Cerebellar nuclear complex (tissue), 1 donor: Measurements from ENCODE around the gene THRSP.
A peak's percentile ranks its signal among the peaks of the same experiment; 100 is the strongest.
"Not testable (repeated sequence)": the region's sequence is repeated elsewhere in the genome, so short reads cannot be mapped to it uniquely, and the experiment has no call there.

ENCODE experiments used
- DNase-seq, 2 experiments: peaks; one replicate each; lab custom pipeline; 2025; lab: John Stamatoyannopoulos, UW

Gene THRSP

DNA sequence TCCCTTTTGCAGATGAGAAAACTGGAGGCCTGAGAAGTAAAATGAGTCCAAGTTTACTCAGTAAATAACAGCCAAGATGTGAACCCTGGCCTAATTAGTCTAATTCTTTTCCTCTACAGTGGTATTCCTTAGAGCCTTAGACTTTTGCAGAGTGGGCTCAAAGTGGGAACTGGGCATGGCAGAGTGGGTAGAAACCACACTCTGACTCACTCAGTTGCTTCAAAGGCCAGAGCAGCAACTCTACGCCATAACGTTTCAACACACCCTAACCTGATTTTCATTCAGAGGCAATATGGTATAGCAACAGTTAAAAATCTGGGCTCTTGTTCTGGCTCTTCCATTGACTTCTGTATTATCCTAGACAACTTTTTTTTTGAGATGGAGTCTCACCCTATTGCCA, 2.8 kb downstream of the THRSP start:
- no peak for DNase-seq

DNA sequence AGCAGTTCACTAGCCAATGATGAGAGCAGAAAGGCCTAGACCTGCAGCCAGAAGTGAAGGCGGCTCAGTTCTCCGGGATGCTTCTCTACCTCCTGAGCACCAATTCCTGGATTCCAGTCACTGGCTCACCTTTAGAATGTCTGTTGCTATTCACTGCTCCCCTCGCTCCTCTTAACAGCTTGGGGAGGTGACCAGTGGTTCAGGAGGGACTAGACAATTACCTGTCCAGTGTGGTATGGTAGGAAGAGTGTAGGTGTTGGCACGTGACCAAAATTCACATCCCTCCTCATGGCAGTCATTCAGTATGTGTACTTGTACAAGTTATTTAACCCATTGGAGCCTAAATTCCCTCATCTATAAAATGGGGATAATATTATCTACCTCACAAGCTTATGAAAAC, 4.0 kb downstream of the THRSP start:
- DNase-seq: no peak

DNA sequence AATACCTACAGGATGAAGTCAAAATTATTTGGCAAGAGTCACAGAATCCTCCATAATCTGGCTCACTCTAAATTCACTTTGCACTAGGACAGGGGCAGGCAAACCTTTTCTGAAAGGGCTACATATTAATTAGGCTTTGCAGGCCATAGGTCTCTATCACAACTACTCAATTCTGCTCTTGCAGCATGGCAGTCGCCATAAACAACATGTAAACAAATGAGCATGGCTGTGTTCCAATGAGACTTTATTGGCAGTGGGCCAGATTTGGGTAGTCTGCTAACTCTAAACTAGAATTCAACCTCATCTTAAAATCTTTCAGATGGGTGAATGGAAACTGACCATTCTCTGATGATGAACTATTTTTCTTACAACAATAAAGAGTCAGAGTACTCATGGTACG, 5.8 kb downstream of the THRSP start:
- DNase-seq: no peak

DNA sequence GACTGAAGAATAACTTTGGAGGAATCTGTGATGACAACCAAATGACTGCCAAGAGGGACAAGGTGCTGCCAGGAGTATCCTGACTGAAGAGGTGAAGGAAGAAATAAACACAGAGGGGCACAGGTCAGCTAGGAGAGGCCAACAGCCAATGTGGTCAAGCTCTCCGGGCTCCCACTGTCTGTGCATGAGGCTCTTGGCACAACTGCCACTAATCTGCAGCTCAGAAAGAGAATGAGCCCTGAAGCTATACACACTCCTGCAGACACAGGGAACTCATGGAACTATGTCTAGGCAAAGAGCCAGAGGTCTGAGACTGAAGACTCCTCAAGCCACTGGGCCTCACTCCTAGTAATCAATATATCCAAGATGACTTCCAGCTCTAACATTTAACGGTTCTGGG, 7.0 kb downstream of the THRSP start:
- no peak for DNase-seq

DNA sequence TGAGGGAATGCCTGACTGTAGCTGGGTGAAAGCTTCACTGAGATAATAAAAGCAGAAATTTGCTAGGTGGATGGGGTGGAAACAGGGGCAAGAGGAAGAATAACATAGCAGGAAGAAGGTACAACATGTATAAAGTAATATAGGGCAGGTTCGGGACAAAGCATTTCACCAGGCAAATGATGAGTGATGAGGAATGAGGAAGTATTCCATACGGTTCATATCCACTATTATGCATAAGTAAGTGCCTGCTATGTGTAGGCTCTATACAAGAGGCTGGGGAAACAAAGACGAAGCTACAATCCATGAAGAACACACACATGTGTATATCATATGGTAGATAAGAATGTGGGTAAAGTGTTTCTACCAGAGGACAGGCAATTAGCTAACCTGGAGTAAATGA, 8.1 kb downstream of the THRSP start:
- no peak for DNase-seq

DNA sequence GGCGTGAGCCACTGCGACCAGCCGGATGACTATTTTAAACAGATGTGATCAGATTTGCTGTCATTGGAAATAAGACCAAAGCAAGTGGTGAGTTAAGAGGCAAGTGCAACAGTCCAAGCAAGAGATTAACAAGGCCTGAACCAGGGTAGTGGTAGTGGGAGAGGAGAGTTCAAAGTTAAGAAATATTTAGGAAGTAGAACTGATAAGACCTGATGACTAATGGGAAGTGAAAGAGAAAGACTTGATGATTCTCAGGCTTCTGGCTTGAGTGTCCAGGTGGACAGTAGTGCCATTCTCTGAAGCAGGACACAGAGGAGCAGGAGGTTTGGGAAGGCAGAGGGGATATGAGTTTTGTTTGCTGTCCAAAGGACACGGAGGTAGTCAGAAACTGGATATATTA, 8.8 kb downstream of the THRSP start:
- no peak for DNase-seq

DNA sequence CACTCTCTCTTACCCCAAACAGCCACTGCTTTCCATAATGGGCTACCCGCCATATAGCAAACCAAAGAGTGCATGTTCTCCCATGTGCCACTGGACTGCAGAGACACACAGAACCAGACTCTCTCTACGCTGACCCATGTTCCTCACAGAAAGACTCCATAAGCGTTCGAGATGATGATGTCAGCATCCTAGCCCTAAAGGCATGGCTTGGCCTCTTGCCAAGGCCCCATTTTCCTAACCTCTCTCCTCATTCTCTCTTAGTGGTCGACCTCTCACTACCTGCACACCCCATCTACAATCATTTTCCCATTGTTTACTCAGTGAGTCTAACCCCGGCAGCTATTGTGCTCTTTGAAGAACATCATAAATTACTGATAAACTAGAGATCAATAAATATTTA, 11.1 kb downstream of the THRSP start:
- no peak for DNase-seq

DNA sequence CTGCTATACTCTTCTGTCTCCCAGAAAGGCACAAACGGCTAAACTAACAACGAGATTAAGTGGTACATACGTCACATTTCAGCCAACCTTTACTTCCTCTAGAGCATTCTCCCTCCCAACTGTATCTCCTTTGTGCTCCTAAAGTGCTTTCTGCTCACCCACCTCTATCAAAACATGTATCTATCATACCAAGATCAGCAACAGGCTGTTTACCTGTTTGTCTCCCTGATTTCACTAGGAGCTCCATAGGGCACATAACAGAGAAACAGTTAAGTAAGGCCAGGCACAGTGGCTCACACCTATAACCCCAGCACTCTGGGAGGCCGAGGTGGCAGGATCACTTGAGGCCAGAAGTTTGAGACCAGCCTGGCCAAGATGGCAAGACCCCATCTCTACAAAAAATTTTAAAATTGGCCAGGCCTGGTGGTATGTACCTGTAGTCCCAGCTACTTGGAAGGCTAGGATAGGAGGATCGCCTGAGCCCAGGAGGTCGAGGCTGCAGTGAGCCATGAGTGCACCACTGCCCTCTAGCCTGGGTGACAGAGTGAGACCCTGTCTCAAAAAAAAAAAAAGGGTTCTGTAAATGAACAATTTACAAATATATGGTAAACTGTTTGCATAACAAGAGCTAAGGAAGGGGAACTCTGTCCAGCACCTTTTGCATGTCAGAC, 13.2 kb downstream of the THRSP start:
- no peak for DNase-seq

DNA sequence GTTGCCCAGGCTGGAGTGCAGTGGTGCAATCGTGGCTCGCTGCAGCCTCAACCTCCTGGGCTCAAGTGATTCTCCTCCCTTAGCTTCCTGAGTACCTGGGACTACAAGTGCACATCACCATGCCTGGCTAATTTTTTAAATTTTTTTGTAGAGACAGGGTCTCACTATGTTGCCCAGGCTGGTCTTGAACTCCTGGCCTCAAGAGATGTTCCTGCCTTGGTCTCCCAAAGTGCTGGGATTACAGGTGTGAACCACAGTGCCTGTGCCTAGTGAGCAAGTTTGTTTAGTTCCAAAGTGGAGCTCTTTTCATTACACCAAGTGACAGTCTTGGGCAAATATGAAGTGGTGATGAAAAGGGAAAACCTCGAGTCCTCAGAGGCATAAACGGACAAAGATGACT, 13.9 kb downstream of the THRSP start:
- DNase-seq: not testable (repeated sequence)

DNA sequence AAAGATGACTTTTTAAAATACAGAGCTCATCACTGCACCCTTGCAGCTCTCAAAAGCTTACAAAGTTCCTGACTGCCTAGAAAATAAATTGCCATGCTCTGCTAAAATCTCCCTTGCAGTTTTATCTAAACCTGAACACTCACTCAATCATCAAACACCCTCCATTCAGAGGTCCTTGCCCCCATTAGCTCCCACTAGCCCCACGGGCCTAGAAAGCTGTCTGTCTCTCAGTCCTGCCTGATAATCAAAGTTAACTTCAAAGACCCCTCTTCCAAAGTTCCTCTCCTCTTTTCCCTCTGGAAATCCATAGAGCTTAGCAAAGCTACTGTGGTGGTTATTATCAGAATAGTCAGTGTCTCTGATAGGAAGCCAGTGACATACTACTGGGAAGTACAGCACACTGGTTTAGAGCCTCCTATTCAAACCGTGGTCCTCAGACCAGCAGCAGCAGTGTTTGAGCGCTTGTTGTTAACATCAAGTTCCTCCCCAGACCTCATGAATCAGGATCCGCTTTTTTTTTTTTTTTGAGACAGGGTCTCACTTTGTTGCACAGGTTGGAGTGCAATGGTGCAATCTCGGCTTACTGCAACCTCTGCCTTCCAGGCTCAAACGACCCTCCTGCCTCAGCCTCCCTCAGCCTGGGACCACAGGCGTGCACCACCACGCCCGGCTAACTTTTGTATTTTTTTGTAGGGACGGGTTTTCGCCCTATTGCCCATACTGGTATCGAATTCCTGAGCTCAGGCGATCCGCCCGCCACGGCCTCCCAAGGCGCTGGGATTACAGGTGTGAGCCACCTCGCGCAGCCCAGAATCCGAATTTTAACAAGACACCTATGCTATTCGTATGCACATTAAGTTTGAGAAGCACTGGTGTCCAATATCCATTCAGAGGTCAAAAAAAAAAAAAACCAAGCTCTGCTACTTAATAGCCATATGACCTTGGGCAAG, 14.8 kb downstream of the THRSP start:
- DNase-seq: no peak

DNA sequence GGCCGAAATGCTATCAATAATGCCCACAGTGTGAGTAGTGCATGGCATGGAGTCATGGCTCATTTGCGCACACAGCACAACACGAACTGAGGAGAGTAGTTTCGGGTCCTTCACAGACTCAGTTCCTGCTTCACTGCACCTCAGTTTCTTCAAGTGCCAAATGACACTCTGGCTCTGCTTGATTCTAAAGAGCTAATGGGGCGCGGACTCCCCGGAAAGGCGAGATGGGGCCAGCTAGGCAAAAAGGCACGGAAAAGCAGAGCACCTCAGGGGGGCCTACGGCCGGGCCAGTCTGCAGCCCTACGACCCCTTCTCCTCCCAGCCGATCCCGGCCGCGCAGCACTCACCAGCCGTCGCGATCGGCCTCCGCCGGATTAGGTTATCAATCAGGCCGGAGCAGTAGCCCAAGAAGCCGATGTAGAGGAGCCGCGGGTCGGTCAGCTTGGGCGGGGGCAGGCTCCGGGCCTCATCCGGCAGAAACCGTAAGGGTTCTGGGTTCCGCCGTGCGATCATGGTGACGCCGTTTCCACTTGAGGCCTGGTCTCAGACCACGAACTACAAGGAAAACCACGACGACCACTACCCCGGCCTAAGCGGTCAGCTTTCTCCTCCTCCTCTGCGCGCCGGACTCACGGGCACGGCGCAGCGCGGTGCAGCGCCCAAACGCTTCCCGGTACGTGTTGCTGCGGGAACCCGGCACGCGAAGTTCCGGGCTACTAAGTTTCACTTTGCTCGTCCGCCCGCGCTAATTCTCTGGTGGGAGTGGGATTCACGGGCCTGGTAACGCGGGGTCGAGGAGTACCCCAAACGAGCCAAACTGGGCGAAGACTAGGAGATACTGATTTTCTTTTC, 15.8 kb downstream of the THRSP start, which contains the start of gene NDUFC2:
TSS of gene NDUFC2 (minus strand) at position 631 of the 852 bp plus-strand sequence. CDS start at position 513, 118 bp downstream.
- peak in 1 of 2 experiments; percentile 10 for DNase-seq

DNA sequence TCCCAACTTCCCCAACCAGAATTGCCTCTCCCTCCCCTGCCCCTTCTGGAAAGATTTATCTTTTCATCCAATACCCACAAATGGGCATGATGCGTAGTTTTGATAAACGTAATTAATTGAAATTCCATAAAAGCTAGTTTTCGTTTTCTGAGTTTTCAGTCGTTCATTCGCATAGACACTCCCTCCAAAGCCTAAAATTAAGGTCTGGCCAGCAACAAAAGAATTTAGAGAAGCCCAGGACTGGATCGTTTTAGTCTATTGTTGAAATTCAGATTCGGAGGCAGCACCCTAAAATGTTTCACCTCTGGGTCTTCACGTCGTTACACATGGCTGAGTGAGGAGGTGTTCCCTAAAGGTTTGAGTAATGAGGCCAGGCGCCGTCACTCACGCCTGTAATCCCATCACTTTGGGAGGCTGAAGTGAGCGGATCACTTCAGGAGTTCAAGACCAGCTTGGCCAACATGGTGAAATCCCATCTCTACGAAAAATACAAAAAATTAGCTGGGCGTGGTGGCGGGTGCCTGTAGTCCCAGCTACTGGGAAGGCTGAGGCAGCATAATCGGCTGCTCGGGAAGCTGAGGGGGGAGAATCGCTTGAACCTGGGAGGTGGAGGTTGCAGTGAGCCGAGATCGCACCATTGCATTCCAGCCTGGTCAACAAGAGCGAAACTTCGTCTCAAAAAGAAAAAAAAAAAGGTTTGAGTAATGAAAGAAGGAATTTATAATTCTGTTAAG, 16.6 kb downstream of the THRSP start:
- no peak for DNase-seq

DNA sequence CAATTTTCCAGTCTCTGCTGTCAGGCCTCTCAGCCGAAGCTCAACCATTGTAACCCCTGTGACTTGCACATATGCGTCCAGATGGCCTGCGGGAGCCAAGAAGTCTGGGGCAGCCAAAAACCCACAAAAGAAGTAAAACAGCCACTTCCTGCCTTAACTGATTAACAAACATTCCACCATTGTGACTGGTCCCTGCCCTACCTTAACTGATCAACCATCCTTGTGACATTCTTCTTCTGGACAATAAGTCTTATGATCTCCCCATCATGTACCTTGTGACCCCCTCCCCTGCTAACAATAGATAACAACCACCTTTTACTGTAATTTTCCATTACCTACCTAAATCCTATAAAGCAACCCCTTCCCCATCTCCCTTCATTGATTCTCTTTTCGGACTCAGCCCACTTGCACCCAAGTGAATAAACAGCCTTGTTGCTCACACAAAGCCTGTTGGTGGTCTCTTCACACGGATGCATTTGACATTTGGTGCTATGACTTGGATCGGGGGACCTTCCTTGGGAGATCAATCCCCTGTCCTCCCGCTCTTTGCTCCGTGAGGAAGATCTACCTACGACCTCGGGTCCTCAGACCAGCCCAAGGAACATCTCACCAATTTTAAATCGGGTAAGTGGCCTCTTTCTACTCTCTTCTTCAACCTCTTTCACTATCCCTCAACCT, 17.3 kb downstream of the THRSP start:
- DNase-seq: no peak

DNA sequence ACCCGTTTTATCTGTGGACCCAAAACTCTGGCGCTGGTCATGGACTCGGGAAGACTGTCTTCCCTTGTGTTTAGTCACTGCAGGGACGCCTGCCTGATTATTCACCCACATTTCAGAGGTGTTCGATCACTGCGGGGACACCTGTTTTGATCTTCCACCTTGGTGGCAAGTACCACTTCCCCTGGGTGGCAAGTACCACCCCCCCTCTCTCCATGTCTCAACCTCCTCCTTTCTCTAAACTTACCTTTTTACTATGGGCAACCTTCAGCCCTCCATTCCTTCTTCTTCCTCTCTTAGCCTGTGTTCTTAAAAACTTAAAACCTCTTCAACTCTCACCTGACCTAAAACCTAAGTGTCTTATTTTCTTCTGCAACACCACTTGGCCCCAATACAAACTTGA, 17.9 kb downstream of the THRSP start:
- DNase-seq: no peak

DNA sequence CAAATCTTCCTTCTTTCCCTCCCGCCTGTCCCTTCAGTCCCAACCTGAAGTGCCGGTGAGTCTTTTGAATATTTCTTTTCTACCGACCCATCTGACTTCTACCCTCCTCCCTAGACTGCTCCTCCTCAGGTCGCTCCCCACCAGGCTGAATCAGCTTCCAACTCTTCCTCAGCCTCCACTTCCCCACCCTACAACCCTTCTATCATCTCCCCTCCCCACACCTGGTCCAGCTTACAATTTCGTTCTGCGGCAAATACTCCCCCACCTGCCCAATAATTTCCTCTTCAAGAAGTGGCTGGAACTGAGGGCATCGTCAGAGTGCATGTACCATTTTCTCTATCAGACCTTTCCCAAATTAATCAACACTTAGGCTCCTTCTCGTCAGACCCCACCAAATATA, 18.5 kb downstream of the THRSP start:
- no peak for DNase-seq

DNA sequence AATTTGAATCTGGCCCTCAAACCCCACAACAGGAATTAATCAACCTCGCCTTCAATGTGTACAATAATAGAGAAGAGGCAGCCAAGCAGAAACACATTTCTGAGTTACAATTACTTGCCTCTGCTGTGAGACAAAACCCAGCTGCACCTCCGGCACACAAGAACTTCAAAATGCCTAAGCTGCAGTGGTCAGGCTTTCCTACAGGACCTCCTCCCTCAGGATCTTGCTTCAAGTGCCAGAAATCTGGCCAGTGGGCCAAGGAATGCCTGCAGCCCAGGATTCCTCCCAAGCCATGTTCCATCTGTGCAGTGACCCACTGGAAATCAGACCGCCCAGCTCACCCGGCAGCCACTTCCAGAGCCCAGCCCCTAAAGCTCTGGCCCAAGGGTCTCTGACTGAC, 19.4 kb downstream of the THRSP start:
- DNase-seq: no peak

DNA sequence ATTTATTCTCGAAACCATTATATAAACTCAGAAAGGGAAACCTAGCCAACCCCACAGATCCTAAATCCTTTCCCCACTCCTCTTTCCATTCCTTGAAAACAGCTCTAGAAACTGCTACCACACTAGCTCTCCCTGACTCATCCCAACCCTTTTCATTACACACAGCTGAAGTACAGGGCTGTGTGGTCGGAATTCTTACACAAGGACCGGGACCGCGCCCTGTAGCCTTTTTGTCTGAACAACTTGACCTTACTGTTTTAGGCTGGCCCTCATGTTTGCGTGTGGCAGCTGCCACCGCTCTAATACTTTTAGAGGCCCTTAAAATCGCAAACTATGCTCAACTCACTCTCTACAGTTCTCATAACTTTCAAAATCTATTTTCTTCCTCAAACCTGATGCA, 20.8 kb downstream of the THRSP start:
- DNase-seq: not testable (repeated sequence)

DNA sequence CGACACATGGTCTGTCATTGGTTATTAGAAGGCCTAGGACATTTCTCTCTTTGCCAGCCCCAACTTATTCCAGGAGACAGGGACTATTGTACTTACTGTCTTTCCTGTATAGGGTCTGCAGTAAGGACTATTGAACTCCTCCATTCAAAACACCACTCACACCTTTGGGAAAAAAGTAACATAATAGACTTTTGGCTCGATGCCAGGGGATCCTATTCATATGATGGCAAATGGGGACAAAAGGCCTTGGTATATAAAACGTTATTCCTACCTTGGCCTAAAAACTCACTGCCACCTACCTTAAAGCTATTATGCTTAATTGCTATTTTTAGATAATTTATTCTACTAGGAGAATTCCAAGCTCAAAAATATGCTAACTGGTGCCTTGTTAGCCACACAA, 22.3 kb downstream of the THRSP start:
- DNase-seq: no peak

DNA sequence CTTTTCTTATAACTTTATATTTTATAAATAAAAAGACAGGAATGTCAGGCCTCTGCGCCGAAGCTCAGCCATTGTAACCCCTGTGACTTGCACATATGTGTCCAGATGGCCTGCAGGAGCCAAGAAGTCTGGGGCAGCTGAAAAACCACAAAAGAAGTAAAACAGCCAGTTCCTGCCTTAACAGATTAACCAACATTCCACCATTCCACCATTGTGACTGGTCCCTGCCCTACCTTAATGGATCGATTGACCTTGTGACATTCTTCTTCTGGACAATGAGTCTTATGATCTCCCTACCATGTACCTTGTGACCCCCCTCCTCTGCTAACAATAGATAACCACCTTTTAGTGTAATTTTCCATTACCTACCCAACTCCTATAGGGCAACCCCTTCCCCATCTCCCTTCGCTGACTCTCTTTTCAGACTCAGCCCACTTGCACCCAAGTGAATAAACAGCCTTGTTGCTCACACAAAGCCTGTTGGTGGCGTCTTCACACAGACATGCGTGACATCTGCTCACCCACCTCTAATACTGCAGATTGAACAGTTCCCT, 22.9 kb downstream of the THRSP start:
- DNase-seq: not testable (repeated sequence)

DNA sequence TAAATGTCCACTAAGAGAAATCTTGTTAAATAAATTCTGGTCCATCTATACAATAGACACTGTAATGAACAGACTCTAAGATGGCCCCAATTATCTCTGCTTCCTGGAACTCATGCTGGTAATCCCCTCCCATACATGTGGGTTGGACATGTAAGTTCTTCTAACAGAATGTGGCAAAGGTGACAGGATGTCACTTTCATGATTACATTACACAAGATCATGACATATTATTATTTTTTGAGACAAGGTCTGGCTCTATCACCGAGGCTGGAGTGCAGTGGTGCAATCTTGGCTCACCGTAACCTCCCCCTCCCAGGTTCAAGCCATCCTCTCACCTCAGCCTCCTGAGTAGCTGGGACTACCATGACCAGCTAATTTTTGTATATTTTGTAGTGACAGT, 30.6 kb downstream of the THRSP start:
- no peak for DNase-seq
